Esophagus squamous epithelium (tissue), 5 donors: ENCODE measurements around the gene TIAM2. TPM values are rescaled to one million over a fixed set of nuclear protein-coding genes. Genes with fewer than 3 reads are reported as not detected.

ENCODE experiments used
- DNase-seq: peaks from one replicate; lab custom pipeline; 2025; lab: John Stamatoyannopoulos, UW
- H3K27ac ChIP-seq, 4 donors: fragments of 200-600 bp; sonication (generic); one replicate each; pipeline ENCODE4 v1.5.1; 2016 to 2019; ENCODE audit warnings: mild to moderate bottlenecking in 1 of 4
- H3K27me3 ChIP-seq, 4 donors: fragments of 200-600 bp; sonication (generic); 1 replicate in 3 of 4; 2 replicates in 1 of 4; pipeline versions ENCODE4 v1.5.1 to v1.6.0; 2017 to 2021; ENCODE audit warnings: antibody characterized with exemption in 1 of 4
- H3K36me3 ChIP-seq, 3 donors: fragments of 200-600 bp; sonication (generic); one replicate each; pipeline ENCODE4 v1.5.1; 2016 to 2019
- H3K4me1 ChIP-seq, 3 donors: fragments of 200-600 bp; sonication (generic); one replicate each; pipeline ENCODE4 v1.5.1; 2017 to 2019
- H3K4me3 ChIP-seq, 4 donors: fragments of 200-600 bp; sonication (generic); 1 replicate in 3 of 4; 2 replicates in 1 of 4; pipeline ENCODE4 v1.5.1; 2016 to 2019; ENCODE audit warnings: mild to moderate bottlenecking in 2 of 4, moderate library complexity in 1 of 4
- H3K9me3 ChIP-seq, 3 donors: fragments of 200-600 bp; sonication (generic); one replicate each; pipeline ENCODE4 v1.5.1; 2016 to 2019
- POLR2A ChIP-seq, 4 donors: fragments of 450-650 bp; IDR thresholded peaks; one replicate each; pipeline ENCODE4 v1.6.1; 2017; ENCODE audit warnings: antibody characterized with exemption in 4 of 4, mild to moderate bottlenecking in 4 of 4, moderate library complexity in 3 of 4
- WGBS, 2 donors: methylation state at CpG; one replicate each; pipeline ENCODE4 v1.1.5; 2018; 5-methylcytosine and 5-hydroxymethylcytosine counted together
- intact Hi-C: fragments of 100-400 bp; cut with DNase I; formaldehyde crosslinking; loops from one replicate; pipeline ENCODE4 v1.15.0; 2022
- total RNA-seq, 4 donors: library from RNA; depleted of rRNA; stranded (reverse); fragments of >200 nt; gene quantifications; one replicate each; pipeline ENCODE4 v1.1.0, GENCODE V29; 2016
- TF ChIP-seq, protein P1 (sequence below), 6 experiments: fragments of 450-650 bp in 4 of 6; fragments of 200-600 bp in 2 of 6; sonication (generic) in 2 of 6; IDR thresholded peaks; one replicate each; pipeline ENCODE4 v1.5.1; 2016 to 2019; ENCODE audit warnings: antibody characterized with exemption in 6 of 6, mild to moderate bottlenecking in 4 of 6, moderate library complexity in 4 of 6
- donor health status: DM: yes; HTN: yes; CAD: no.

The TIAM2 gene
- total RNA-seq, 4 donors from 2014 or later, result 2.3 to 10.3 (median 5.6) TPM

DNA sequence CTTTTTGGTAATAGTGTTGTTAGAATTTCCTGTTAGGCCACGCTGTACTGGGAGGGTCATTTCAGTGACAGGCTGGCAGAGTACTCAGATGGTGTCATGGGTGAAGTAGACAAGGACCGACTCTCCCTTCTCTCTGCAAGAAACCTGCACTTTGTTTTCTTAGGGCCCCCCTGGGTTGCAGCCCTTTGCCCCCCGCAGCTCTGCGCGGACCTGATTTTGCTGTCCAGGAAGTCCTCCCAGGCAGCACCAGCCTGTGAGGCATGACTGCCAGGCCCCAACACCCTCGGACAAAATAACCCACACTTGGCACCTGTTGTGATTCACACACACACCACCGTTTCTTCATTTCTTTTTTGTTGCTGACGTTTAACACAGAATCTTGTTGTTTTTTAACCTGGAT, 246.9 kb downstream of the TIAM2 start:
- peak overlapping the region in 2 of 4 donors; percentile 16 to 57 for H3K27ac ChIP-seq
- TF ChIP-seq, protein P1, sequence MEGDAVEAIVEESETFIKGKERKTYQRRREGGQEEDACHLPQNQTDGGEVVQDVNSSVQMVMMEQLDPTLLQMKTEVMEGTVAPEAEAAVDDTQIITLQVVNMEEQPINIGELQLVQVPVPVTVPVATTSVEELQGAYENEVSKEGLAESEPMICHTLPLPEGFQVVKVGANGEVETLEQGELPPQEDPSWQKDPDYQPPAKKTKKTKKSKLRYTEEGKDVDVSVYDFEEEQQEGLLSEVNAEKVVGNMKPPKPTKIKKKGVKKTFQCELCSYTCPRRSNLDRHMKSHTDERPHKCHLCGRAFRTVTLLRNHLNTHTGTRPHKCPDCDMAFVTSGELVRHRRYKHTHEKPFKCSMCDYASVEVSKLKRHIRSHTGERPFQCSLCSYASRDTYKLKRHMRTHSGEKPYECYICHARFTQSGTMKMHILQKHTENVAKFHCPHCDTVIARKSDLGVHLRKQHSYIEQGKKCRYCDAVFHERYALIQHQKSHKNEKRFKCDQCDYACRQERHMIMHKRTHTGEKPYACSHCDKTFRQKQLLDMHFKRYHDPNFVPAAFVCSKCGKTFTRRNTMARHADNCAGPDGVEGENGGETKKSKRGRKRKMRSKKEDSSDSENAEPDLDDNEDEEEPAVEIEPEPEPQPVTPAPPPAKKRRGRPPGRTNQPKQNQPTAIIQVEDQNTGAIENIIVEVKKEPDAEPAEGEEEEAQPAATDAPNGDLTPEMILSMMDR (IDR thresholded peaks at IDR 0.05), result no peak
- no peak for TF ChIP-seq POLR2A (IDR thresholded peaks at IDR 0.05)
- intact Hi-C loops, result no loop called here
- no peaks in the 10 kb centered on the region for H3K36me3 ChIP-seq
- 80 to 82% methylated on average over 7 to 8 of the region's 8 CpGs for WGBS, 2 donors
- H3K4me3 ChIP-seq, result no peak overlapping the region
- H3K9me3 ChIP-seq, result no peaks in the 10 kb centered on the region
- no peaks in the 10 kb centered on the region for H3K4me1 ChIP-seq
- DNase-seq, result no peak
- H3K27me3 ChIP-seq, result no peaks in the 10 kb centered on the region

DNA sequence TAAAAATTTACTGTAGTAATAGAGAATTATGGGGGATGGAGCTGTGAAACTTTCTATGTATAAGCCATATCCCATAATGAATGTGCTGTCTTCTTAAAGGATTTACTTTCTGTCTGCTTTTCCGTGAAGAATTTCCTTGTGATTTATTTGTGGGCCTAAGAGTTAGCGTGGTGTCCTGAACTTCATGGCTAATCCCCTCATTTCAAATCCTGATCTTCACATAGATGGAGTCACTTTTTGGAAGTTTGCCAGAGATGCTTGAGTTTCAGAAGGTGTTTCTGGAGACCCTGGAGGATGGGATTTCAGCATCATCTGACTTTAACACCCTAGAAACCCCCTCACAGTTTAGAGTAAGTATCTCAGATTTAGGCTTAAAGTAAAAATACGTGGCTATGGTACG, 249.3 kb downstream of the TIAM2 start:
- Histone ChIP-seq H3K9me3 (no peaks in the 10 kb centered on the region), H3K4me3 (no peak overlapping the region), H3K4me1 (peaks cover 0 to 8% (median 0%) of the 10 kb centered on the region in 3 donors), H3K27me3 (no peaks in the 10 kb centered on the region), H3K27ac (peak overlapping the region in 2 of 4 donors; percentile 22 to 49), H3K36me3 (peaks cover 0 to 3% (median 0%) of the 10 kb centered on the region in 3 donors)
- DNase-seq, result no peak
- no peak for TF ChIP-seq POLR2A (IDR thresholded peaks at IDR 0.05)
- TF ChIP-seq, protein P1 (IDR thresholded peaks at IDR 0.05), result no peak
- 65 to 80% methylated on average over 4 of the region's 4 CpGs for WGBS, 2 donors
- intact Hi-C loops, result no loop called here

DNA sequence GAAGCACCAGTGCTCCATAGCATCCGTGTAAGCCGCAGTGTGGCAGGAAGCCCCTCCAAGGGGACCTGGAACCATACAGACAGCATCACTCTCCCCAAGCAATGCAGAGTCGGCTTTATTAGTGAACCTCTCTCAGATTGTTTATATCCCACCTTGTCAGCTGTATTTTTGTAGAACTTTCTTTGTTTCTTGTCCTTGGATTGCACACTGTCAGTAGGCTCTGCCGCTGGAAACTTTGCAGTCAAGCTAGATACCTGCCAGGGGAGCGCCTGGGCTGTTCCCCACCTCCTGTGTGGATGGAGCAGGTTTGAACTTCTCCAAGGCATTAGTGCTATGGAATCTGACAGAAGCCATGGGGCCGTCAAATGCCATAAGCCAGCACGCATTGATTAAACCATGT, 250.1 kb downstream of the TIAM2 start:
- DNase-seq, result no peak
- Histone ChIP-seq H3K9me3 (no peaks in the 10 kb centered on the region), H3K27ac (peak overlapping the region in 2 of 4 donors; percentile 2 to 49), H3K4me1 (peaks cover 0 to 8% (median 0%) of the 10 kb centered on the region in 3 donors), H3K4me3 (no peak overlapping the region), H3K27me3 (no peaks in the 10 kb centered on the region), H3K36me3 (peaks cover 0 to 11% (median 0%) of the 10 kb centered on the region in 3 donors)
- intact Hi-C loops, result loop anchor here (5.0 kb wide), 1 partner anchor 68 kb away; no protein-coding TSS in a partner anchor
- WGBS, 2 donors, result 87 to 90% methylated on average over 7 of the region's 7 CpGs
- TF ChIP-seq, protein P1 (IDR thresholded peaks at IDR 0.05), result no peak
- TF ChIP-seq POLR2A (IDR thresholded peaks at IDR 0.05), result no peak

DNA sequence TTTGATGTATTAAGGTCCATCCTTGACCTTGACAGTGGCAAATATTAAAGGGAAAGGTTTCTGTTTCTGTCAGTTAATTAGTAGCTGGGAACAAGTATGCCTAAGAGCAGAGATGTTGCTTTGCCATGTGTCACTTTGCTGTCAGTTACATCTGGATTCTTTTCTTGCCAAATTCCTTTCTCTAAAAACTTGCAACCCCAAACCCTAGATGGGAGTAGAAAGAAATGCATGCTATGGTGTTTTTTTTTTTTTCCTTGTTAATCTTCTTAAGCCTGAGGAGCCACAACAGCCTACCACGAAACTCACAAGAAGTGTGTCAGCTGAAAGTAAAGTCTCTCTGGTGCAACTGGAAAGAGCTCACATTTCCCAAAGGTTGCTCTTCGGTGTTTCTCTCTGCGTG, 250.7 kb downstream of the TIAM2 start:
- H3K4me3 ChIP-seq, result no peak overlapping the region
- no peaks in the 10 kb centered on the region for H3K9me3 ChIP-seq
- H3K27ac ChIP-seq, result no peak overlapping the region
- H3K4me1 ChIP-seq, result peaks cover 0 to 8% (median 0%) of the 10 kb centered on the region in 3 donors
- DNase-seq, result no peak
- peaks cover 0 to 17% (median 0%) of the 10 kb centered on the region in 3 donors for H3K36me3 ChIP-seq
- 69 to 92% methylated on average over 3 of the region's 3 CpGs for WGBS, 2 donors
- TF ChIP-seq POLR2A (IDR thresholded peaks at IDR 0.05), result no peak
- TF ChIP-seq, protein P1 (IDR thresholded peaks at IDR 0.05), result no peak
- H3K27me3 ChIP-seq, result no peaks in the 10 kb centered on the region
- intact Hi-C loops, result loop anchor here (5.0 kb wide), 1 partner anchor 69 kb away; no protein-coding TSS in a partner anchor

DNA sequence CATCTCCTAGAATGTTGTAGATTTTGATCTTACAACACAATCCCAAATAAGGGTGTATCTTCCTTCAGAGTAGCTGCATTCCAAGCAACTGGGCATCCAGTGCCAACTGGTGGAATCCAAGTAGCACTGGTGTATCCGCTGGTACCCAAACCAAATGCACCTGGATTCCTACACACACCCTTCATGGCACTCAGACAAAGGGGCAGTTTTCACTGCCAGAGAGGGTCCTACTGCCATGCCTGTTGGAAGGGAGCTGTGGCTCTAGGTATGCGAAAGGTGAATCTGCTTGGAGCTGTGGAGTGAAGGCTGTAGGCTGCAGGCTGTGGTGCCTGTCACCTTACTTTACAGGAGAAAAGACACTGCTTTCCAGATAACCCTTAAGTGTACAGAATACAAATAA, 251.7 kb downstream of the TIAM2 start:
- 100% methylated on average over 1 of the region's 2 CpGs for WGBS, 2 donors
- intact Hi-C loops, result loop anchor here (5.0 kb wide), 1 partner anchor 70 kb away; no protein-coding TSS in a partner anchor
- Histone ChIP-seq H3K4me3 (no peak overlapping the region), H3K27ac (no peak overlapping the region), H3K36me3 (peaks cover 0 to 27% (median 0%) of the 10 kb centered on the region in 3 donors), H3K9me3 (no peaks in the 10 kb centered on the region), H3K27me3 (no peaks in the 10 kb centered on the region), H3K4me1 (peaks cover 0 to 8% (median 0%) of the 10 kb centered on the region in 3 donors)
- no peak for TF ChIP-seq POLR2A (IDR thresholded peaks at IDR 0.05)
- TF ChIP-seq, protein P1 (IDR thresholded peaks at IDR 0.05), result no peak
- DNase-seq, result no peak
